Colonic mucosa (tissue), 4 donors: ENCODE results near the gene ZNF277. TPM values are rescaled to one million over a fixed set of nuclear protein-coding genes. Genes with fewer than 3 reads are reported as not detected.

Experiments used
- DNase-seq: peaks from one replicate; pipeline ENCODE4 v3.0.0-alpha.2; 2020
- H3K27ac ChIP-seq: fragments of 200-600 bp; one replicate; pipeline ENCODE4 v1.8.0; 2021
- H3K27me3 ChIP-seq: fragments of 200-600 bp; one replicate; pipeline ENCODE4 v1.8.0; 2021
- H3K36me3 ChIP-seq: fragments of 200-600 bp; one replicate; pipeline ENCODE4 v1.8.0; 2021
- H3K4me1 ChIP-seq: fragments of 200-600 bp; one replicate; pipeline ENCODE4 v1.8.0; 2021; ENCODE audit warnings: mild to moderate bottlenecking
- H3K4me3 ChIP-seq: fragments of 200-600 bp; one replicate; pipeline ENCODE4 v1.8.0; 2021
- H3K9ac ChIP-seq, 2 donors: one replicate each; pipeline ENCODE4 v1.7.0; 2013; ENCODE audit warnings: control low read depth in 2 of 2, low read depth in 2 of 2, low read length in 2 of 2
- H3K9me3 ChIP-seq: fragments of 200-600 bp; one replicate; pipeline ENCODE4 v1.8.0; 2021
- CTCF ChIP-seq: fragments of 200-600 bp; IDR thresholded peaks from one replicate; pipeline ENCODE4 v1.8.0; 2022; ENCODE audit warnings: antibody characterized with exemption, mild to moderate bottlenecking
- intact Hi-C: fragments of 100-400 bp; cut with DNase I; formaldehyde crosslinking; loops from one replicate; pipeline ENCODE4 v1.14.1; 2022
- total RNA-seq, 2 donors: library from RNA; stranded (reverse); fragmentation: NEBNext Ultra II Directional in 1 of 2; extraction: Animal tissue kit (Norgen Biotek cat#: 25700) in 1 of 2; gene quantifications; one replicate each; pipeline ENCODE4 v1.2.1, GENCODE V29; 2021
- donor health status: healthy.
- donor health status: DM: no; HTN: no; CAD: no.
- donor health status: DM: no; HTN: no; CAD: no.

ZNF277 gene
- total RNA-seq, 2 donors from 2014 or later: 14.1 to 27.4 TPM

GRCh38 chr7:112228632-112229031, 22.1 kb downstream of the ZNF277 start:
- Histone ChIP-seq H3K9me3 (no peaks in the 10 kb centered on the region), H3K27ac (no peak overlapping the region), H3K9ac (no peak overlapping the region), H3K36me3 (no peaks in the 10 kb centered on the region), H3K4me1 (no peaks in the 10 kb centered on the region), H3K4me3 (no peak overlapping the region), H3K27me3 (no peaks in the 10 kb centered on the region)
- intact Hi-C loops: no loop called here
- no peak for TF ChIP-seq CTCF
- DNase-seq: no peak

DNA sequence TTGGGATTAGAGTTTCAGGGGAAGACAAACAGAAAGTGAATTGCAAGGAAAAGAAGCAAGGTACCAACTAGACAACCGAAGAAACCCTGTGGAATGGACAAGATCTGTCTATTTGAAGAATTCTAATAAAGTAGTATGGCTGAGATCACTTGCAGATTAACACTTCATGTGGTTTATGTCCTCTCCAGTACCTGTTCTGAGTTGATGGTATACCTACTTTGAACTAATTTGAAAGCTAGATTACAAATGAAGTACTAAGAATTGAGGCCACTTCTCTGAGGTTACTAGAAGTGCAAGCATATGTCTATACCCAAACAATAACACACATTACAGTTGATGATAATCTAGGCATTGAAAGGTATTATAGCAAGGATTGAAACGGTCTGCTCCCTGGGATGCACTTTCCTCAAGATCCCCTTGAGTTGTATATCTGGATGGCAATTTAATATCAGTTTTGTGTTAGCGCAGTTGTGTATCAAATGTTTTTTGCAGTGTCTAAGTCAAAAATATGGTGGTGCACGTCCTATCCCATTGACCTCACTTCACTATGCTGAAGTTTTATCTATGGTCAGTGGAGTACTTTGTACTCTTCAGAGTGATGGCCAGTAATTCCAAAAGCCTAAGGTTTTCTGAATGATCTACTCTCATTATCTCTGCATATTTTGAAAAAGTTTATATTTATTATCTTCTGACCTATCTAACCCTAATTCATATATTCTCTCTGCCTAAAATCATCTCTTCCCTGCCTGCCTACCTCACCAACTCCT, 25.9 kb downstream of the ZNF277 start:
- Histone ChIP-seq H3K9me3 (no peaks in the 10 kb centered on the region), H3K4me1 (no peaks in the 10 kb centered on the region), H3K4me3 (no peak overlapping the region), H3K9ac (no peak overlapping the region), H3K27ac (no peak overlapping the region), H3K36me3 (no peaks in the 10 kb centered on the region), H3K27me3 (no peaks in the 10 kb centered on the region)
- DNase-seq: no peak
- intact Hi-C loops: no loop called here
- TF ChIP-seq CTCF: no peak

DNA sequence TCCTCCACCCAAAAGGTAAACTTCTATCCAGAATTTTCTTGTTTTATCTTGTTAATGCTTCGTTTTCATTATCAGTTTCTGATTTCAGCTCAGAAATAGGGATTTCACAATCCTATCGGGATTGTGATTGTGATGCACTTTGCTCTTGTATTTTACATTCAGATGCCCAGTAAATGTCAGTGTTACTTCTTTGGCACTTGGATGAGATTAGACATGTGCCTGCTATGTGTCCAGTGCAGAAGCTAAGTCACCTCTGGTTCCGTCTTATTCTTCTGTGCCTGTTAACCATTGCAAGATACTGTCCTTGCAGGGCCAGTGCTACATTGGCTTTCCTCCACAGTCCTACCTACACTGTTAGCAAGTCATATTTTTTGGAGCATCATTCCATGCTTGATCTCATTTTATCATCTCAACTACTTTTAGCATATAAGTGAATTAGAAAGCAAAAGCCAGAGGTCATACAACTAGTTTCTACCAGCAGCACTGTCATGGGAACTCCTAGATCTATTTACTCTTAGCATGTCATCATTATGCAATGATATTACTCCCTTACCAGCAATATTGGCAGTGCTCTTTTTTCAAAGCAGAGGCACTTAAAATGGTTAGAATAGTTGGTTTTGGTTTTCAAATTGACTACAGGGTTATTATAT, 26.7 kb downstream of the ZNF277 start:
- intact Hi-C loops: no loop called here
- Histone ChIP-seq H3K9me3 (no peaks in the 10 kb centered on the region), H3K36me3 (no peaks in the 10 kb centered on the region)

DNA sequence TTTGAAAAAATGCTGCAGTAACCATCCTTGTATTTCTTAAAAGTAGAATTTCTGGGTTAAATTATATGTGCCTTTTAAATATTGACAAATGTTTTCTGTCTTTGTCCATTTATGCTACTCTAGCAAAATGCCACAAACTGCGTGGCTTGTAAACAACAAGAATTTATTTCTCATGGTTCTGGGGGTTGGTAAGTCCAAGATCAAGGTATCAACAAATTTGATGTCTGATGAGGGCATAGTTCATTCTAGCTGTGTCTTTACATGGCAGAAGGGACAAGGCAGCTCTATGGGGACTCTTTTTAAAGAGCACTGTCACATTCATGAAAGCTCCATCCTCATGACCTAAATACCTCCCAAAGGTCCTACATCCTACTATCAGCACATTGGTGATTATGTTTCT, 27.7 kb downstream of the ZNF277 start:
- H3K9me3 ChIP-seq: no peaks in the 10 kb centered on the region
- H3K9ac ChIP-seq: no peak overlapping the region
- H3K27ac ChIP-seq: no peak overlapping the region
- no peaks in the 10 kb centered on the region for H3K4me1 ChIP-seq
- H3K27me3 ChIP-seq: no peaks in the 10 kb centered on the region
- no peak for DNase-seq
- H3K4me3 ChIP-seq: no peak overlapping the region
- no peaks in the 10 kb centered on the region for H3K36me3 ChIP-seq
- TF ChIP-seq CTCF: no peak
- intact Hi-C loops: no loop called here

More for the DNA sequence above, 26.7 kb downstream of the ZNF277 start:
- no peak overlapping the region for H3K4me3 ChIP-seq
- H3K27me3 ChIP-seq: no peaks in the 10 kb centered on the region
- no peak for TF ChIP-seq CTCF
- H3K4me1 ChIP-seq: no peaks in the 10 kb centered on the region
- H3K9ac ChIP-seq: no peak overlapping the region
- DNase-seq: no peak
- no peak overlapping the region for H3K27ac ChIP-seq

- Histone ChIP-seq H3K27me3 (no peaks in the 10 kb centered on the region), H3K36me3 (no peaks in the 10 kb centered on the region), H3K4me3 (no peak overlapping the region), H3K27ac (no peak overlapping the region), H3K9ac (no peak overlapping the region), H3K4me1 (no peaks in the 10 kb centered on the region), H3K9me3 (no peaks in the 10 kb centered on the region)
- no peak for TF ChIP-seq CTCF
- DNase-seq: no peak
- intact Hi-C loops: no loop called here
Observed at GRCh38 chr7:112236597-112236996, 30.1 kb downstream of the ZNF277 start.
